Endodermal cell (in vitro differentiated cells): ENCODE measurements around the gene ZNRF3. TPM values are rescaled to one million over a fixed set of nuclear protein-coding genes. Genes with fewer than 3 reads are reported as not detected.
A peak's percentile ranks its signal among the peaks of the same experiment; 100 is the strongest.

Experiments used
- DNase-seq: peaks from one replicate; pipeline ENCODE4 v3.0.0-alpha.2; 2017
- H3K27ac ChIP-seq: 2 replicates; pipeline ENCODE4 v1.5.1; 2013; ENCODE audit warnings: mild to moderate bottlenecking, low read depth, low read length, moderate library complexity
- H3K27me3 ChIP-seq: 2 replicates; pipeline ENCODE4 v1.6.1; 2013; ENCODE audit warnings: mild to moderate bottlenecking, low read length, moderate library complexity; ENCODE audit not compliant: insufficient read depth, control insufficient read depth, poor library complexity, severe bottlenecking
- H3K36me3 ChIP-seq: 2 replicates; pipeline ENCODE4 v1.7.0; 2013; ENCODE audit warnings: mild to moderate bottlenecking, low read length, moderate library complexity; ENCODE audit not compliant: control insufficient read depth, insufficient read depth
- H3K4me1 ChIP-seq: one replicate; pipeline ENCODE4 v1.7.0; 2013; ENCODE audit warnings: low read length; ENCODE audit not compliant: control insufficient read depth, insufficient read depth
- H3K4me3 ChIP-seq: 2 replicates; pipeline ENCODE4 v1.5.1; 2013; ENCODE audit warnings: mild to moderate bottlenecking, low read length, moderate library complexity
- H3K9ac ChIP-seq: 2 replicates; pipeline ENCODE4 v1.6.1; 2013; ENCODE audit warnings: mild to moderate bottlenecking, low read length, moderate library complexity; ENCODE audit not compliant: poor library complexity, severe bottlenecking; ENCODE audit errors: extremely low read depth
- H3K9me3 ChIP-seq: 2 replicates; pipeline ENCODE4 v1.6.1; 2013; ENCODE audit warnings: mild to moderate bottlenecking, low read length, moderate library complexity; ENCODE audit not compliant: control insufficient read depth
- H3K27ac Mint-ChIP-seq: 2 replicates; pipeline ENCODE4 v1.8.0; 2020; ENCODE audit warnings: mixed read lengths
- H3K27me3 Mint-ChIP-seq: 2 replicates; pipeline ENCODE4 v1.8.0; 2021; ENCODE audit warnings: mild to moderate bottlenecking, mixed read lengths; ENCODE audit not compliant: insufficient read depth
- H3K36me3 Mint-ChIP-seq: 2 replicates; pipeline ENCODE4 v1.8.0; 2020; ENCODE audit warnings: low read depth, mixed read lengths
- H3K4me1 Mint-ChIP-seq: 2 replicates; pipeline ENCODE4 v1.8.0; 2020; ENCODE audit warnings: mixed read lengths
- H3K4me3 Mint-ChIP-seq: 2 replicates; pipeline ENCODE4 v1.8.0; 2020; ENCODE audit warnings: mild to moderate bottlenecking, moderate library complexity, mixed read lengths
- H3K9me3 Mint-ChIP-seq: 2 replicates; pipeline ENCODE4 v1.8.0; 2020; ENCODE audit warnings: mild to moderate bottlenecking, mixed read lengths
- CTCF ChIP-seq: fragments of 200-600 bp; sonication (generic); conservative IDR thresholded peaks from 2 replicates; pipeline ENCODE4 v1.5.0; 2021; ENCODE audit warnings: antibody characterized with exemption, mild to moderate bottlenecking
- WGBS, 2 experiments: methylation state at CpG; one replicate each; pipeline versions ENCODE4 v1.1.5 to v1.1.7; 2013; ENCODE audit warnings: missing lambda C conversion rate in 2 of 2, mixed read lengths in 1 of 2; ENCODE audit not compliant: insufficient coverage in 1 of 2, insufficient read length in 1 of 2; 5-methylcytosine and 5-hydroxymethylcytosine counted together
- total RNA-seq, 2 donors: library from RNA; stranded (reverse); fragmentation: NEBNext Ultra II Directional in 1 of 2; extraction: Animal tissue kit (Norgen Biotek cat#: 25700) in 1 of 2; gene quantifications; 2 replicates in 1 of 2; 3 replicates in 1 of 2; pipeline ENCODE4 v1.2.1, GENCODE V29; 2021

ZNRF3 gene
- total RNA-seq, 2 donors from 2014 or later: 15.8 to 19.8 TPM

DNA sequence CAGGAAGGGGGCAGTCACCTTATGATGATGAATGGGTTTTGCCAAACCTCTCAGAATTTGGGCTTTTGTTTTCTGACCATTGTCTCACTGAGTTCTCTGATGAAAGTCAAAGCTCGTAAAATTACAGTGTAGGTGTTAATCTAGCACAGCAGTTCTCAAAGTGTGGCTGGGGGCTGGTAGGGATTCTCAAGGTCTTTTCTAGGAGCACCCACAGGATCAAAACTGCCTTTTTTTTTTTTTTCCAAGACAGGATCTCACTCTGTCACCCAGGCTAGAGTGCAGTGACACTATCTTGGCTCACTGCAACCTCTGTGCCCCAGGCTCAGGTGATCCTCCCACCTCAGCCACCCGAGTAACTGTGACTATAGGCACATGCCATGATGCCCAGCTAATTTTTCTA lies 112.2 kb downstream of the ZNRF3 start:
- Mint-ChIP-seq H3K27me3 (no peaks in the 10 kb centered on the region), H3K4me3 (no peak overlapping the region), H3K9me3 (no peaks in the 10 kb centered on the region), H3K27ac (no peak overlapping the region), H3K4me1 (peaks cover 20% of the 10 kb centered on the region), H3K36me3 (peaks cover 33% of the 10 kb centered on the region)
- no peak for TF ChIP-seq CTCF
- WGBS, 2 experiments: 65 to 83% methylated on average over 1 to 2 of the region's 2 CpGs
- Histone ChIP-seq H3K4me3 (no peak overlapping the region), H3K27me3 (no peaks in the 10 kb centered on the region), H3K4me1 (peaks cover 9% of the 10 kb centered on the region), H3K9ac (peak overlapping the region; percentile 8), H3K36me3 (peaks cover 28% of the 10 kb centered on the region), H3K9me3 (no peaks in the 10 kb centered on the region), H3K27ac (no peak overlapping the region)
- DNase-seq: no peak

DNA sequence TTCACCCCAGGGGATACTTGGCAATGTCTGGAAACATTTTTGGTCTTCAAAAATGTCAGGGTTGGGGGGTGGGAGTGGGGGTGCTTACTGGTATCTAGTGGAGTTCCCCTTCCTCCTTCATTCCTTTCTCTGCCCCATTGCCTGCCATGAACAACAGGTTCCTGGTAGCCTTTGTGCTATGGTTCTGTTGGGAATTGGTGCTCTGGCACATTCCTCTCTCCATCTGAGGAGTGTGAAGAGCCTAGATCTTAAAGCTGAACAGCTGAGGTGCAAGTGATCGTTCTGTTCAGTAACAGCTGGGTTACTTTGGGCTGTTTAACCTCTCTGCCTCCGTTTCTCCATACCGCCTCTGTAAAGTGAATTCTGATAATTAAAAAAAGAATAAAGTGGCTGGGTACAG lies 114.0 kb downstream of the ZNRF3 start:
- Mint-ChIP-seq H3K27ac (no peak overlapping the region), H3K27me3 (no peaks in the 10 kb centered on the region), H3K4me1 (peaks cover 20% of the 10 kb centered on the region), H3K4me3 (no peak overlapping the region), H3K36me3 (peaks cover 24% of the 10 kb centered on the region), H3K9me3 (no peaks in the 10 kb centered on the region)
- peaks cover 25% of the 10 kb centered on the region for H3K36me3 ChIP-seq
- no peaks in the 10 kb centered on the region for H3K27me3 ChIP-seq
- 93 to 100% methylated on average over 3 of the region's 3 CpGs for WGBS, 2 experiments
- no peak for DNase-seq
- TF ChIP-seq CTCF: no peak
- no peak overlapping the region for H3K4me3 ChIP-seq
- H3K9me3 ChIP-seq: no peaks in the 10 kb centered on the region
- H3K4me1 ChIP-seq: peaks cover 9% of the 10 kb centered on the region
- no peak overlapping the region for H3K27ac ChIP-seq
- H3K9ac ChIP-seq: no peak overlapping the region

DNA sequence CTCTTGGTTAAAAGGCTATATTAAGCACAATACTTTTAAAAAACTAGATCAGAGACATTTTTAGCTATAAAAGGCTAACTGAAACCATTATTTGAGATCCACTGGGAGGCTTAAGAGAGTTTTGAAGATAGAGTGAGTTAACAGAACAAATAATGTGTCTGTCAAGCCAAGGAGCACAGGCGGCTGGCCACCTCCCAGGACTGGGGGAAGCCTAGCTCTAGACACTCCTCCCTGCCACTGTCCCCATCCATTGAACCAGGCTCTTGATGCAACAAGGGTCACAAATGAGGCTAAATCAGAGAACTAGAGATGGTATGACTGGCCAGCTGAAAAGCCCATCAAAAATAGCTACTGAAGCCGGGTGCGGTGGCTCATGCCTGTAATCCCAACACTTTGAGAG lies 115.3 kb downstream of the ZNRF3 start:
- Mint-ChIP-seq H3K36me3 (peaks cover 10% of the 10 kb centered on the region), H3K9me3 (no peaks in the 10 kb centered on the region), H3K4me3 (no peak overlapping the region), H3K27me3 (no peaks in the 10 kb centered on the region), H3K27ac (no peak overlapping the region), H3K4me1 (peaks cover 28% of the 10 kb centered on the region)
- H3K27me3 ChIP-seq: no peaks in the 10 kb centered on the region
- WGBS, 2 experiments: 94 to 100% methylated on average over 2 to 3 of the region's 3 CpGs
- no peak overlapping the region for H3K9ac ChIP-seq
- H3K36me3 ChIP-seq: peaks cover 14% of the 10 kb centered on the region
- no peak overlapping the region for H3K4me3 ChIP-seq
- no peak for DNase-seq
- no peak for TF ChIP-seq CTCF
- peak overlapping the region; percentile 44 for H3K27ac ChIP-seq
- H3K4me1 ChIP-seq: peaks cover 12% of the 10 kb centered on the region
- H3K9me3 ChIP-seq: no peaks in the 10 kb centered on the region
